Ectodermal cell (in vitro differentiated cells): ENCODE data around the gene LRP1-AS.

Experiments
- H3K27ac ChIP-seq: 2 replicates; pipeline ENCODE4 v1.7.0; 2013; ENCODE audit warnings: mild to moderate bottlenecking, low read depth, low read length; ENCODE audit not compliant: insufficient read depth, poor library complexity, severe bottlenecking
- H3K27me3 ChIP-seq: 2 replicates; pipeline ENCODE4 v1.7.0; 2013; ENCODE audit warnings: mild to moderate bottlenecking, low read length; ENCODE audit not compliant: insufficient read depth, control insufficient read depth, poor library complexity, severe bottlenecking
- H3K36me3 ChIP-seq: one replicate; pipeline ENCODE4 v1.7.0; 2013; ENCODE audit warnings: low read length; ENCODE audit not compliant: control insufficient read depth, insufficient read depth
- H3K4me1 ChIP-seq: one replicate; pipeline ENCODE4 v1.7.0; 2013; ENCODE audit warnings: low read length; ENCODE audit not compliant: control insufficient read depth, insufficient read depth
- H3K4me3 ChIP-seq: 2 replicates; pipeline ENCODE4 v1.7.0; 2013; ENCODE audit warnings: low read depth, low read length, control low read depth; ENCODE audit not compliant: insufficient read depth
- H3K9me3 ChIP-seq: 2 replicates; pipeline ENCODE4 v1.7.0; 2013; ENCODE audit warnings: mild to moderate bottlenecking, low read length, moderate library complexity; ENCODE audit not compliant: control insufficient read depth
- WGBS, 2 experiments: methylation state at CpG; one replicate each; pipeline ENCODE4 v1.1.7; 2013; ENCODE audit warnings: missing lambda C conversion rate in 2 of 2; 5-methylcytosine and 5-hydroxymethylcytosine counted together

Gene LRP1-AS

DNA sequence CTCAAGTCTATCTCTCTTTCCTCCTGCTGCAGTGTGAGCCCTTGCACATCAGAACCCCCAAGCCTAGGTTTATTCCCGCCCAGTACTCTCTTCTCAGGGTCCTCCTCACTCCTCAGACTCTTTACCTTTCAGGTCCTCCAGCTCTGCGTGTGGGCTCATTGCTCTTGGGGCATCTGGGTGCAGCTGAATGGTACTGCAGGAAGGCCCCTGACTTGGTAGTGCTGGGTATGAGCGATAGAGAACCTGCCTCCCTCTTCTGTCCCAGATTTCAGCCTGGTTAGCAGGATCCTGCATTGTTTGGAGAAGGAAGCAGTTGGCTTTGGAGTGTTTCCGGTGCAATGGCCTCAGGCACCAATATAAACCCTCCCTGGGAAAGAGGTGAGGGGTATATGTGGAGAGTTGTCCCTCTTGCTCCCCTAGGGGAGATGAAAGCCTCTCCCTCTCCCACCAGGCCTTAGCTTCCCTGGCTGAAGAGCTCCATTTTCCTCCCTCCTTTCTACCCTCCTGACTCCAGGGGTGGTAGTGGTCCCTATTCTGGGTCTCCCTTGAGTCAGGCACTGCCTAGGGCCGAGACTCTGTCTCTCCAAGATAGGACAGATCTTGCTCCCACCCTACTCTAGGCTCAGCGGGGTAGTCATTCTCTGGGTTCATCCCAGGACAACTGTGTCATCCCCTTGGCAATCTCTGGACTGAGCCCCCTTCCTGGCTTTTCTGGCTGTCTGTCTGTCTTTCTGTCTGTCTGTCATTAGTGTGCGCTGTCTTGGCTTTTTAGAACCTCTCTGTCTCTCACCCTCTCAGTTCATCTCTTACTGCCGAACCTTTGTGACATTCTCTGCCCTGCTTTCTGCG lies 15.3 kb downstream of the LRP1-AS start:
- no peak overlapping the region for H3K4me3 ChIP-seq
- H3K36me3 ChIP-seq = no peaks in the 10 kb centered on the region
- H3K27ac ChIP-seq = no peak overlapping the region
- H3K9me3 ChIP-seq = no peaks in the 10 kb centered on the region
- H3K27me3 ChIP-seq = no peaks in the 10 kb centered on the region
- 79 to 82% methylated on average over 9 of the region's 9 CpGs for WGBS, 2 experiments
- peaks cover 54% of the 10 kb centered on the region for H3K4me1 ChIP-seq

GRCh38 chr12:57130941-57131340 lies 16.5 kb downstream of the LRP1-AS start:
- no peak overlapping the region for H3K27ac ChIP-seq
- no peaks in the 10 kb centered on the region for H3K27me3 ChIP-seq
- H3K9me3 ChIP-seq = no peaks in the 10 kb centered on the region
- peaks cover 59% of the 10 kb centered on the region for H3K4me1 ChIP-seq
- WGBS, 2 experiments = 87 to 92% methylated on average over 2 of the region's 2 CpGs
- no peaks in the 10 kb centered on the region for H3K36me3 ChIP-seq
- H3K4me3 ChIP-seq = no peak overlapping the region

DNA sequence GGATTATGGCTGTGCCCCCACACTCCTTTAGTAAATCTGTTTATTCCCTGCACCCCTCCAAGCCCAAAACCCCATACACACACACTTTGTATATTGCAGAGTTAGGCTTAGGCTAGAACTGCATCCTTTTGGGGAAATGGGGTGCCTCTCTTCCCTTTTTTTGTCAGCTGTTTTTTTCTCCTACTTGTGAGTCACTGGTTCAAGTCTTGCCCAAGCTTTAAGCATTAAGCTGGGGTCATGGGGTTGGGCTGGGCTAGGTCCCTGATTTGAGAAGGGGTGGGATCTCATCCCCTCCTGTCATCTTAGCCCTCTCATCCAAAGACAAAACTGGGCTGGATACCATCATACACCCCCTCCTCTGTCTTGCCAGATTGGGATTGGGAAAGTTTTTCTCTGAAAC lies 17.5 kb downstream of the LRP1-AS start:
- H3K27me3 ChIP-seq = no peaks in the 10 kb centered on the region
- peaks cover 49% of the 10 kb centered on the region for H3K4me1 ChIP-seq
- no peaks in the 10 kb centered on the region for H3K36me3 ChIP-seq
- no peaks in the 10 kb centered on the region for H3K9me3 ChIP-seq
- H3K27ac ChIP-seq = no peak overlapping the region
- H3K4me3 ChIP-seq = peak overlapping the region; percentile 84

- 1 to 2% methylated on average over 10 to 11 of the region's 12 CpGs for WGBS, 2 experiments
- no peak overlapping the region for H3K27ac ChIP-seq
- H3K4me3 ChIP-seq = peak overlapping the region; percentile 84
- peaks cover 48% of the 10 kb centered on the region for H3K4me1 ChIP-seq
- no peaks in the 10 kb centered on the region for H3K27me3 ChIP-seq
- no peaks in the 10 kb centered on the region for H3K9me3 ChIP-seq
- no peaks in the 10 kb centered on the region for H3K36me3 ChIP-seq
Observed at GRCh38 chr12:57129321-57129842, 18.0 kb downstream of the LRP1-AS start.

DNA sequence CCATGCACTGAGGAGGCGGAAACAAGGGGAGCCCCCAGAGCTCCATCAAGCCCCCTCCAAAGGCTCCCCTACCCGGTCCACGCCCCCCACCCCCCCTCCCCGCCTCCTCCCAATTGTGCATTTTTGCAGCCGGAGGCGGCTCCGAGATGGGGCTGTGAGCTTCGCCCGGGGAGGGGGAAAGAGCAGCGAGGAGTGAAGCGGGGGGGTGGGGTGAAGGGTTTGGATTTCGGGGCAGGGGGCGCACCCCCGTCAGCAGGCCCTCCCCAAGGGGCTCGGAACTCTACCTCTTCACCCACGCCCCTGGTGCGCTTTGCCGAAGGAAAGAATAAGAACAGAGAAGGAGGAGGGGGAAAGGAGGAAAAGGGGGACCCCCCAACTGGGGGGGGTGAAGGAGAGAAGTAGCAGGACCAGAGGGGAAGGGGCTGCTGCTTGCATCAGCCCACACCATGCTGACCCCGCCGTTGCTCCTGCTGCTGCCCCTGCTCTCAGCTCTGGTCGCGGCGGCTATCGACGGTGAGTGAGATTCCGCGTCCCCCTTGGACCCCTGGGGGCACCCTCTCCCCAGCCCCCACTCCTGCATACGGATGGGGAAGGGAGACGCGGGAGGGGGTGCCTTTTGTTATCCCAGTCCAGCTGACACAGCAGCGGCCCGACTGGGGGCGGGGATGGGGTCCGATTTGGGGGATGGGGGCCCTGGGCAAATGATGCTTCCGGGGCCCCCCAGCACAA lies 18.7 kb downstream of the LRP1-AS start:
- H3K27me3 ChIP-seq = no peaks in the 10 kb centered on the region
- H3K4me3 ChIP-seq = peak overlapping the region; percentile 84
- H3K4me1 ChIP-seq = peaks cover 45% of the 10 kb centered on the region
- H3K36me3 ChIP-seq = no peaks in the 10 kb centered on the region
- H3K9me3 ChIP-seq = no peaks in the 10 kb centered on the region
- WGBS, 2 experiments = 0 to 1% methylated on average over 30 to 32 of the region's 35 CpGs
- peak overlapping the region; percentile 60 for H3K27ac ChIP-seq

GRCh38 chr12:57127726-57128518 lies 19.5 kb downstream of the LRP1-AS start, which contains the start of gene LRP1:
LRP1 (plus strand) TSS chr12:57128483; CDS start chr12:57128965, 482 bp downstream.
- peaks cover 39% of the 10 kb centered on the region for H3K4me1 ChIP-seq
- H3K27ac ChIP-seq = peak within 1 kb of the TSS; percentile 74
- H3K27me3 ChIP-seq = no peaks in the 10 kb centered on the region
- 0% methylated on average over 51 to 56 of the region's 57 CpGs for WGBS, 2 experiments
- no peaks in the 10 kb centered on the region for H3K36me3 ChIP-seq
- H3K9me3 ChIP-seq = no peaks in the 10 kb centered on the region
- peak within 1 kb of the TSS; percentile 84 for H3K4me3 ChIP-seq

DNA sequence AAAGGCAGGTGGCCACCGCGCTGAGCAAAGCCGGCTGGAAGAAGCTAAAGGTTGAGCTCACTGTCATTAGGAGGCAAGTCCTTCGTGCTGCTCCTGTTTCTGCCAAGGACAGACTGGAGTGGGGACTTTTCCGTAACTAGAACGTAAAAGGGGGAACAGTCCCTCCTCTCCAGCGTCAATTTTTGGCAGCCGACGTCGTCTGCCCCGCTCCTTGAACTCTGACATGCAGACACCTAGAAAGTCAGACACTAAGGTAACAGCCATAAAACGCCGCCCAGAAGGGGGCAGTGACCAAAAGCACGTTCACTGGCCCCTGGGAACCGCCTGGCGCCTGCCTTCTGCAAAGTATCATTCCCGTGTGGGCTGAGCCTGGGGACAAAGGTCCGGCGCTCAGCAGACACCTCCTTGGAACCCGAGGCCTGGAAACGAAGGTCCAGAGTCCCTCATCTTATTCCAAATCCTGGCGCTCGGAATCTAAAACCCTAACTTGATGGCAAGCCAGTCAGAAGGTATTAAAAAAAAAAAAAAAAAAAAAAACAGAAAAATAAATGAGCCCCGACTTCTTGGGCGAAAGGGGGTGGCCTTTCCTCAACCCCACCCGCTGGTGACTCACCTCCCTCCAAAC lies 20.2 kb downstream of the LRP1-AS start:
- whole genome bisulfite sequencing, 2 experiments = 13% methylated on average over 26 of the region's 26 CpGs

GRCh38 chr12:57126561-57126960 lies 20.9 kb downstream of the LRP1-AS start:
- no peak overlapping the region for H3K27ac ChIP-seq
- 70 to 77% methylated on average over 7 of the region's 7 CpGs for WGBS, 2 experiments

More for the DNA sequence above, 20.2 kb downstream of the LRP1-AS start:
- Histone ChIP-seq H3K4me1 (peaks cover 32% of the 10 kb centered on the region), H3K36me3 (no peaks in the 10 kb centered on the region), H3K9me3 (no peaks in the 10 kb centered on the region), H3K4me3 (peak overlapping the region; percentile 84), H3K27ac (no peak overlapping the region), H3K27me3 (no peaks in the 10 kb centered on the region)

GRCh38 chr12:57126061-57126460 lies 21.4 kb downstream of the LRP1-AS start:
- WGBS, 2 experiments = 95 to 96% methylated on average over 11 of the region's 11 CpGs
- Histone ChIP-seq H3K9me3 (no peaks in the 10 kb centered on the region), H3K4me1 (peaks cover 20% of the 10 kb centered on the region), H3K4me3 (no peak overlapping the region), H3K36me3 (no peaks in the 10 kb centered on the region), H3K27ac (no peak overlapping the region), H3K27me3 (no peaks in the 10 kb centered on the region)

More at GRCh38 chr12:57126561-57126960, 20.9 kb downstream of the LRP1-AS start:
- Histone ChIP-seq H3K9me3 (no peaks in the 10 kb centered on the region), H3K4me3 (peak overlapping the region; percentile 84), H3K27me3 (no peaks in the 10 kb centered on the region), H3K36me3 (no peaks in the 10 kb centered on the region), H3K4me1 (peaks cover 25% of the 10 kb centered on the region)
